Neural cell (in vitro differentiated cells): ENCODE results near the gene QSOX1. TPM values are rescaled to one million over a fixed set of nuclear protein-coding genes. Genes with fewer than 3 reads are reported as not detected.
A peak's percentile ranks its signal among the peaks of the same experiment; 100 is the strongest.

Experiments
- H2AFZ ChIP-seq: fragments of 200-600, 300-800 bp; sonication (generic), shearing (Covaris generic); 2 replicates; pipeline ENCODE4 v1.6.0; 2014; ENCODE audit warnings: low read depth, mild to moderate bottlenecking, antibody characterized with exemption, low read length, moderate library complexity
- H3F3A ChIP-seq: fragments of 200-600 bp; shearing (Covaris generic); 2 replicates; pipeline ENCODE4 v1.6.1; 2016; ENCODE audit warnings: mild to moderate bottlenecking, moderate library complexity, mixed read lengths, antibody characterized with exemption, low read length; ENCODE audit not compliant: insufficient read depth, poor library complexity, severe bottlenecking
- H3K27ac ChIP-seq: fragments of 200-600, 300-800 bp; sonication (generic), shearing (Covaris generic); 2 replicates; pipeline ENCODE4 v1.5.1; 2014; ENCODE audit warnings: mild to moderate bottlenecking, low read length, moderate library complexity
- H3K27me3 ChIP-seq: fragments of 300-800, 200-600 bp; sonication (generic), shearing (Covaris generic); 2 replicates; pipeline ENCODE4 v1.6.0; 2014; ENCODE audit warnings: mild to moderate bottlenecking, low read depth, low read length, moderate library complexity; ENCODE audit not compliant: insufficient read depth
- H3K36me3 ChIP-seq: fragments of 300-800, 200-600 bp; sonication (generic), shearing (Covaris generic); 2 replicates; pipeline ENCODE4 v1.5.1; 2014; ENCODE audit warnings: mild to moderate bottlenecking, antibody characterized with exemption, low read length, moderate library complexity; ENCODE audit not compliant: insufficient read depth
- H3K4me2 ChIP-seq: fragments of 300-800, 200-600 bp; sonication (generic), shearing (Covaris generic); 2 replicates; pipeline ENCODE4 v1.6.0; 2014; ENCODE audit warnings: mild to moderate bottlenecking, low read length
- H3K4me3 ChIP-seq: fragments of 300-800, 200-600 bp; sonication (generic), shearing (Covaris generic); 2 replicates; pipeline ENCODE4 v1.5.1; 2014; ENCODE audit warnings: mild to moderate bottlenecking, low read length, moderate library complexity
- H3K79me2 ChIP-seq: fragments of 200-600 bp; shearing (Covaris generic); replicated peaks from 2 replicates; pipeline ENCODE4 v1.6.0; 2014; ENCODE audit warnings: mild to moderate bottlenecking, low read length, moderate library complexity; ENCODE audit not compliant: insufficient read depth
- H3K9ac ChIP-seq: fragments of 300-800, 200-600 bp; sonication (generic), shearing (Covaris generic); 2 replicates; pipeline ENCODE4 v1.6.1; 2016; ENCODE audit warnings: mild to moderate bottlenecking, low read length, mixed read lengths
- H3K9me2 ChIP-seq: fragments of 200-600 bp; shearing (Covaris generic); 2 replicates; pipeline ENCODE4 v1.6.1; 2016; ENCODE audit warnings: mild to moderate bottlenecking, low read length, mixed read lengths; ENCODE audit not compliant: insufficient read depth
- H3K9me3 ChIP-seq: fragments of 200-600, 300-800 bp; sonication (generic), shearing (Covaris generic); 2 replicates; pipeline ENCODE4 v1.6.1; 2016; ENCODE audit warnings: mild to moderate bottlenecking, mixed run types, low read length, moderate library complexity, mixed read lengths
- H4K20me1 ChIP-seq: fragments of 200-600 bp; shearing (Covaris generic); 2 replicates; pipeline ENCODE4 v1.6.1; 2016; ENCODE audit warnings: mild to moderate bottlenecking, mixed run types; ENCODE audit not compliant: insufficient read depth
- EP300 ChIP-seq: fragments of 450-650 bp; conservative IDR thresholded peaks from 2 replicates; pipeline ENCODE4 v1.6.1; 2014; ENCODE audit warnings: antibody characterized with exemption, mild to moderate bottlenecking, moderate library complexity; ENCODE audit not compliant: poor library complexity, severe bottlenecking
- EZH2 ChIP-seq: fragments of 200-600, 300-800 bp; shearing (Covaris generic), sonication (generic); IDR thresholded peaks from 2 replicates; pipeline ENCODE4 v1.6.1; 2014; ENCODE audit warnings: antibody characterized with exemption, low read length, borderline replicate concordance, mild to moderate bottlenecking; ENCODE audit not compliant: insufficient read depth, poor library complexity, severe bottlenecking
- MXI1 ChIP-seq: fragments of 450-650 bp; conservative IDR thresholded peaks from 2 replicates; pipeline ENCODE4 v1.6.1; 2014; ENCODE audit warnings: antibody characterized with exemption, mild to moderate bottlenecking; ENCODE audit not compliant: poor library complexity, severe bottlenecking
- POLR2AphosphoS5 ChIP-seq: IDR thresholded peaks from 2 replicates; pipeline ENCODE4 v1.6.1; 2012
- RAD21 ChIP-seq: fragments of 450-650 bp; conservative IDR thresholded peaks from 2 replicates; pipeline ENCODE4 v1.6.1; 2014; ENCODE audit warnings: antibody characterized with exemption, mild to moderate bottlenecking, moderate library complexity
- SMC3 ChIP-seq: fragments of 450-650 bp; conservative IDR thresholded peaks from 2 replicates; pipeline ENCODE4 v1.6.1; 2014; ENCODE audit warnings: antibody characterized with exemption, mild to moderate bottlenecking, moderate library complexity; ENCODE audit not compliant: poor library complexity
- polyA plus RNA-seq: library from polyadenylated mRNA; depleted of rRNA; stranded (reverse); fragments of >200 nt; gene quantifications from 2 replicates; pipeline ENCODE4 v1.2.3, GENCODE V29; 2014
- TF ChIP-seq, protein P1 (sequence below): fragments of 450-650 bp; IDR thresholded peaks from 2 replicates; pipeline ENCODE4 v1.5.1; 2014; ENCODE audit warnings: antibody characterized with exemption, mild to moderate bottlenecking, moderate library complexity; ENCODE audit not compliant: poor library complexity, severe bottlenecking

QSOX1 gene
- polyA plus RNA-seq, 1 donor from 2014 or later = 49.8 TPM

DNA sequence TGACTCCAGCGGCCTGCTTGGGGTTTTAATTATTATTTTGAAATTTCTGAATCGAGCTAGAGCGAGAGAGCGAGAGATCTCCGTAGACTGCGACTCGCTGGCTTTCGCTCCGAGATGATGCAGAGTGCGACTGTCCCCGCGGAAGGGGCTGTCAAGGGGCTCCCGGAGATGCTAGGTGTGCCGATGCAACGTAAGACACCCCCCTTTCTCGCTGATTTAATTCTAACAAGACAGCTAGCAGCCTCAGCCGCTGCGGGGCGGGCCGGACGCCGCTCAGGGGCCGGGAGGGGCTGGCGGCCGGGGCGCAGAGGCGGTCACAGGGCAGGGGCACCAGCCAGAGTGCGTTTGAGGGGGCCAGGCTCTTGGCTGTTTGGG lies 75.7 kb downstream of the QSOX1 start:
- Histone ChIP-seq H3K79me2 (no peaks in the 10 kb centered on the region), H3K9me2 (no peaks in the 10 kb centered on the region), H3K36me3 (no peaks in the 10 kb centered on the region), H2AFZ (no peak overlapping the region), H3K9me3 (no peaks in the 10 kb centered on the region), H3K4me2 (peak overlapping the region; percentile 65), H3F3A (no peaks in the 10 kb centered on the region), H3K9ac (peak overlapping the region; percentile 13), H3K27me3 (peaks cover 99% of the 10 kb centered on the region), H3K4me3 (peak overlapping the region; percentile 70), H3K27ac (no peak overlapping the region), H4K20me1 (peaks cover 3% of the 10 kb centered on the region)
- TF ChIP-seq EP300 (no peak), RAD21 (no peak), POLR2AphosphoS5 (no peak)
- TF ChIP-seq, protein P1, sequence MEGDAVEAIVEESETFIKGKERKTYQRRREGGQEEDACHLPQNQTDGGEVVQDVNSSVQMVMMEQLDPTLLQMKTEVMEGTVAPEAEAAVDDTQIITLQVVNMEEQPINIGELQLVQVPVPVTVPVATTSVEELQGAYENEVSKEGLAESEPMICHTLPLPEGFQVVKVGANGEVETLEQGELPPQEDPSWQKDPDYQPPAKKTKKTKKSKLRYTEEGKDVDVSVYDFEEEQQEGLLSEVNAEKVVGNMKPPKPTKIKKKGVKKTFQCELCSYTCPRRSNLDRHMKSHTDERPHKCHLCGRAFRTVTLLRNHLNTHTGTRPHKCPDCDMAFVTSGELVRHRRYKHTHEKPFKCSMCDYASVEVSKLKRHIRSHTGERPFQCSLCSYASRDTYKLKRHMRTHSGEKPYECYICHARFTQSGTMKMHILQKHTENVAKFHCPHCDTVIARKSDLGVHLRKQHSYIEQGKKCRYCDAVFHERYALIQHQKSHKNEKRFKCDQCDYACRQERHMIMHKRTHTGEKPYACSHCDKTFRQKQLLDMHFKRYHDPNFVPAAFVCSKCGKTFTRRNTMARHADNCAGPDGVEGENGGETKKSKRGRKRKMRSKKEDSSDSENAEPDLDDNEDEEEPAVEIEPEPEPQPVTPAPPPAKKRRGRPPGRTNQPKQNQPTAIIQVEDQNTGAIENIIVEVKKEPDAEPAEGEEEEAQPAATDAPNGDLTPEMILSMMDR = no peak

DNA sequence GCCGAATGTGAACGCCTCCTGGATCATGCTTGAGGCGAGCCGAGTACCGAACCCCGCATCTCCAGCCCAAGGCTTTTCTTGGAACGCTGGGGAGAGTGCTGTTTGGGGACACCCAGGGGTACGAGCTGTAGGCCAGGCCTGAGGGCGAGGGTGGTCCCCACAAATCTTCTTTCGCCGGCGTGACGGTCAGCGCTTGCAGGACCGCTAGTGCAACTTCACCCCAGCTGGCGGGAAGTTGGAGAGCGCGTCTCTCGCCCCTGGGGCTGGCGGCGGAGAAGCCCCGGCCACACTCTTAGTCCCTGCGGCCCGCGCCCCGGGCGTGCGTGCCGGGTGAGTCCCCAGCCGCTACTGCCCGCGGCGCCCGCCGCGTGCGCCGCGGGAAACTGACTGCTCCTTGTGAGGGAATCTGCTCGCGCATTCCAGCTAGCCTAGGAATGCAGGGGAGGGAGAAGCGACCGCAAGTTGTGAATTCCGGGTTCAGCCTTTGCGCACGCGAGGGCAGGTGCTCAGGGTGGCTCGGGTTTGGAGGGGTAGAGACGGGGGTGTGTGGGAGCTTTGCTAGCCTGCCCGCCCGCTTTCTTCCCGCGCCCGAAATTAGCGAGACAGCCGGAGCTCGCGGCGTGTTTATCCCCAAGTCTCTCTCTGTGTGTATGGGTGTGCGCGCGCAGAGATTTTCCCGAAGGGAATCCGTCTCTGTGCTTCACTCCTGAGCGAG lies 76.3 kb downstream of the QSOX1 start:
- no peaks in the 10 kb centered on the region for H3K9me2 ChIP-seq
- peak overlapping the region; percentile 65 for H3K4me2 ChIP-seq
- no peaks in the 10 kb centered on the region for H3K36me3 ChIP-seq
- peaks cover 99% of the 10 kb centered on the region for H3K27me3 ChIP-seq
- no peaks in the 10 kb centered on the region for H3K79me2 ChIP-seq
- no peak overlapping the region for H3K27ac ChIP-seq
- H3K9ac ChIP-seq = no peak overlapping the region
- H4K20me1 ChIP-seq = peaks cover 3% of the 10 kb centered on the region
- peak overlapping the region; percentile 70 for H3K4me3 ChIP-seq
- H3F3A ChIP-seq = no peaks in the 10 kb centered on the region
- peak; percentile 80 for TF ChIP-seq EZH2
- TF ChIP-seq SMC3 = no peak
- TF ChIP-seq RAD21 = no peak
- H2AFZ ChIP-seq = no peak overlapping the region
- H3K9me3 ChIP-seq = no peaks in the 10 kb centered on the region

DNA sequence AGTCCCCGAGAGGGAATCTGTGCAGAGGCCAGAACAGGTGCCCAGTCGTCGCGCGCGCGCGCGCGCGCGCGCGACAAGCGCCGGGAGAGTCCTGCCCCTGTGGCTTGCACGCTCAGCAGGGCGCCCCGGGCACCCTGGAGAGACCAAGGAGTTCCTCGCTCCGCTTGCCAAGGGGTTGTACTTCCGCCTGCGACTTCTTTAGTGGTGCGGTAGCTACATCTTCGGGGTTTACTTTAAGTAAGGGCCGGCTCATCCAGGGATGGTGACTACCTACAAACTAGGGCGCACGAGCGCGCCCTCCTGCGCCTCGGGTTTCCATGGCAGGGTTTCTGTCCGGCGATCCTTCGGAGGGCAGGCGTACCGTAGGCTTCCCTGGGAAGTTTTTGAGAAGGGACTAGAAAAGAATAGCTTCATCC lies 76.8 kb downstream of the QSOX1 start:
- H3K79me2 ChIP-seq = no peaks in the 10 kb centered on the region
- H3K9me2 ChIP-seq = no peaks in the 10 kb centered on the region
- no peaks in the 10 kb centered on the region for H3F3A ChIP-seq
- peak overlapping the region; percentile 70 for H3K4me3 ChIP-seq
- H3K27ac ChIP-seq = no peak overlapping the region
- H3K36me3 ChIP-seq = no peaks in the 10 kb centered on the region
- H4K20me1 ChIP-seq = peaks cover 3% of the 10 kb centered on the region
- peak overlapping the region; percentile 65 for H3K4me2 ChIP-seq
- no peaks in the 10 kb centered on the region for H3K9me3 ChIP-seq
- no peak overlapping the region for H2AFZ ChIP-seq
- TF ChIP-seq MXI1 (no peak), EZH2 (no peak)
- TF ChIP-seq, protein P1 = peak; percentile 29
- no peak overlapping the region for H3K9ac ChIP-seq
- H3K27me3 ChIP-seq = peaks cover 99% of the 10 kb centered on the region
